K562 (cell line): ENCODE results near the gene SULT2B1. TPM values are rescaled to one million over a fixed set of nuclear protein-coding genes. Genes with fewer than 3 reads are reported as not detected.
A peak's percentile ranks its signal among the peaks of the same experiment; 100 is the strongest.

ENCODE experiments used
- ATF3 ChIP-seq, 2 experiments: fragments of 450-650 bp in 1 of 2; sonication (generic) in 1 of 2; formaldehyde crosslinking in 1 of 2; IDR thresholded peaks in 1 of 2; conservative IDR thresholded peaks in 1 of 2; 2 replicates each; pipeline versions ENCODE4 v1.6.1 to v1.8.1; 2016 to 2023; ENCODE audit warnings: mild to moderate bottlenecking in 2 of 2, moderate library complexity in 2 of 2, inconsistent platforms in 1 of 2, missing genetic modification reagents in 1 of 2
- C11orf30 ChIP-seq: fragments of 450-650 bp; IDR thresholded peaks from 2 replicates; pipeline ENCODE4 v1.6.1; 2016; ENCODE audit warnings: low read depth, mild to moderate bottlenecking
- CREM ChIP-seq: IDR thresholded peaks from 2 replicates; pipeline ENCODE4 v1.6.1; 2014; ENCODE audit warnings: antibody characterized with exemption, low read depth
- ETV1 ChIP-seq: fragments of 450-650 bp; conservative IDR thresholded peaks from 2 replicates; pipeline ENCODE4 v1.6.1; 2016; ENCODE audit warnings: missing genetic modification characterization, control low read depth, low read depth, missing compliant biosample characterization
- SMAD1 ChIP-seq: fragments of 150-350 bp; IDR thresholded peaks from 2 replicates; pipeline ENCODE4 v1.6.1; 2014; ENCODE audit warnings: low read length, low read depth; ENCODE audit not compliant: partially characterized antibody
- ZBTB33 ChIP-seq: sonication (generic); formaldehyde crosslinking; IDR thresholded peaks from 2 replicates; pipeline ENCODE4 v1.8.1; 2023; ENCODE audit warnings: mild to moderate bottlenecking, missing genetic modification reagents
- ZNF224 ChIP-seq: sonication (generic); formaldehyde crosslinking; IDR thresholded peaks from 2 replicates; pipeline ENCODE4 v1.8.0; 2022; ENCODE audit warnings: mild to moderate bottlenecking, missing genetic modification reagents
- polyA plus RNA-seq, 8 experiments: library from polyadenylated mRNA; depleted of rRNA in 4 of 8; stranded (reverse) in 5 of 8; unstranded in 3 of 8; fragments of >200 nt; fragmentation: Nextera tagmentation in 2 of 8; fragmentation: Illumina TruSeq in 1 of 8; extraction: Ambion mirVana in 2 of 8; extraction: Trizol in 1 of 8; gene quantifications; 2 replicates each; pipeline versions ENCODE4 v1.2.1 to v1.2.3, GENCODE V29; 2011 to 2014; ENCODE audit warnings: inconsistent platforms in 1 of 8, missing spikeins in 1 of 8
- total RNA-seq, 7 experiments: library from RNA; depleted of rRNA in 6 of 7; stranded (reverse); fragments of >200 nt in 6 of 7; fragmentation: Illumina TruSeq in 2 of 7; extraction: Trizol in 2 of 7; gene quantifications; 2 replicates each; pipeline versions ENCODE4 v1.2.1 to v1.2.3, GENCODE V29; 2011 to 2021; ENCODE audit warnings: low replicate concordance in 1 of 7

The SULT2B1 gene
- total and polyA plus RNA-seq, 9 of the 15 experiments (the other 6 are each of a cell fraction or from before 2014, with no cell fraction given), result 0.09 to 0.62 (median 0.22) TPM; not detected in 2

GRCh38 chr19:48539503-48540096, 12.4 kb upstream of the SULT2B1 start (continued):
- no peak for TF ChIP-seq ETV1
- peak; percentile 97 for TF ChIP-seq SMAD1
- peak; percentile 67; the same call in 1 of the 2 replicates for TF ChIP-seq CREM
- peak; percentile 50; the same call in 1 of the 2 replicates for TF ChIP-seq ATF3 (IDR thresholded peaks at IDR 0.05)
- no peak for TF ChIP-seq ATF3 (CRISPR knock-in tag; conservative IDR thresholded peaks at IDR 0.05)
- TF ChIP-seq ZNF224, result no peak
- TF ChIP-seq ZBTB33 (CRISPR knock-in tag), result peak; percentile 84
- peak; percentile 36; the same call in 1 of the 2 replicates for TF ChIP-seq C11orf30
